B cell (primary cell): ENCODE measurements around the gene CATSPERD. TPM values are rescaled to one million over a fixed set of nuclear protein-coding genes. Genes with fewer than 3 reads are reported as not detected.
A peak's percentile ranks its signal among the peaks of the same experiment; 100 is the strongest.

ENCODE experiments used
- ATAC-seq: fragments of 200-7000 bp; cut with Tn5 transposase; one replicate; pipeline ENCODE4 v1.10.0; 2021; ENCODE audit warnings: low read depth, mild to moderate bottlenecking, moderate number of reproducible peaks, moderate library complexity
- CTCF ChIA-PET: fragments of 350-600 bp; sonication (Branson Sonifier 250); formaldehyde crosslinking; loops from one replicate; lab custom pipeline; 2021; ENCODE audit warnings: antibody characterized with exemption, inconsistent platforms; lab: Charles Lee
- POLR2A ChIA-PET: fragments of 350-600 bp; sonication (Branson Sonifier 250); formaldehyde crosslinking; loops from one replicate; lab custom pipeline; 2021; ENCODE audit warnings: antibody characterized with exemption; lab: Charles Lee
- DNase-seq: peaks from one replicate; pipeline ENCODE4 v3.0.0; 2013
- H2AFZ ChIP-seq: 2 replicates; pipeline ENCODE4 v1.6.1; 2012; ENCODE audit warnings: mild to moderate bottlenecking, low read depth, low read length; ENCODE audit not compliant: insufficient read depth, poor library complexity, severe bottlenecking
- H3K27ac ChIP-seq, 2 donors: 1 replicate in 1 of 2; 2 replicates in 1 of 2; pipeline ENCODE4 v1.5.1; 2012 to 2013; ENCODE audit warnings: low read length in 2 of 2, mild to moderate bottlenecking in 2 of 2, moderate library complexity in 1 of 2
- H3K27me3 ChIP-seq, 4 experiments: fragments of 200-600 bp in 1 of 4; sonication (generic) in 1 of 4; replicated peaks in 1 of 4; 1 replicate in 2 of 4; 2 replicates in 2 of 4; pipeline versions ENCODE4 v1.6.1 to v1.7.0; 2013 to 2016; ENCODE audit warnings: low read length in 3 of 4, mild to moderate bottlenecking in 2 of 4, mixed read lengths in 1 of 4, moderate library complexity in 1 of 4; ENCODE audit not compliant: insufficient read depth in 4 of 4, control insufficient read depth in 3 of 4; ENCODE audit errors: control extremely low read depth in 1 of 4
- H3K36me3 ChIP-seq, 2 experiments: replicated peaks in 1 of 2; 1 replicate in 1 of 2; 2 replicates in 1 of 2; pipeline versions ENCODE4 v1.6.1 to v1.7.1; 2013; ENCODE audit warnings: low read length in 1 of 2; ENCODE audit not compliant: insufficient read depth in 2 of 2, control insufficient read depth in 1 of 2; ENCODE audit errors: control extremely low read depth in 1 of 2, extremely low read depth in 1 of 2
- H3K4me1 ChIP-seq, 2 donors: fragments of 200-600 bp in 1 of 2; sonication (generic) in 1 of 2; 1 replicate in 1 of 2; 2 replicates in 1 of 2; pipeline versions ENCODE4 v1.5.1 to v1.6.1; 2013 to 2017; ENCODE audit warnings: low read length in 2 of 2; ENCODE audit not compliant: control insufficient read depth in 2 of 2, insufficient read depth in 2 of 2
- H3K4me2 ChIP-seq: replicated peaks from 2 replicates; pipeline ENCODE3; 2012; ENCODE audit warnings: mild to moderate bottlenecking, low read depth, low read length; ENCODE audit not compliant: poor library complexity, severe bottlenecking
- H3K4me3 ChIP-seq, 5 experiments: fragments of 200-600 bp in 1 of 5; sonication (generic) in 1 of 5; 1 replicate in 3 of 5; 2 replicates in 2 of 5; pipeline versions ENCODE4 v1.5.1 to v1.7.0; 2011 to 2016; ENCODE audit warnings: low read length in 4 of 5, mild to moderate bottlenecking in 4 of 5, low read depth in 2 of 5, control low read depth in 1 of 5, moderate library complexity in 1 of 5; ENCODE audit not compliant: insufficient read depth in 1 of 5; ENCODE audit errors: control extremely low read depth in 1 of 5, extremely low read depth in 1 of 5
- H3K79me2 ChIP-seq: fragments of 200-600 bp; sonication (generic); one replicate; pipeline ENCODE4 v1.6.0; 2016; ENCODE audit warnings: low read length; ENCODE audit not compliant: control insufficient read depth, insufficient read depth
- H3K9ac ChIP-seq: fragments of 200-600 bp; sonication (generic); 2 replicates; pipeline ENCODE4 v1.6.1; 2017; ENCODE audit warnings: mild to moderate bottlenecking, low read length, moderate library complexity
- H3K9me3 ChIP-seq, 3 donors: one replicate each; pipeline versions ENCODE4 v1.6.1 to v1.7.1; 2013; ENCODE audit warnings: low read length in 2 of 3; ENCODE audit not compliant: control insufficient read depth in 2 of 3, insufficient read depth in 1 of 3; ENCODE audit errors: control extremely low read depth in 1 of 3
- H4K20me1 ChIP-seq: 2 replicates; pipeline ENCODE4 v1.6.0; 2012; ENCODE audit warnings: mild to moderate bottlenecking, low read length; ENCODE audit not compliant: insufficient read depth, control insufficient read depth, poor library complexity, severe bottlenecking
- H3K27ac Mint-ChIP-seq: one replicate; pipeline ENCODE4 v1.8.0; 2021; ENCODE audit warnings: mixed read lengths
- H3K27me3 Mint-ChIP-seq: one replicate; pipeline ENCODE4 v1.8.0; 2021; ENCODE audit warnings: mixed read lengths
- H3K4me1 Mint-ChIP-seq: one replicate; pipeline ENCODE4 v1.8.0; 2021; ENCODE audit warnings: mixed read lengths
- H3K4me3 Mint-ChIP-seq: one replicate; pipeline ENCODE4 v1.8.0; 2021; ENCODE audit warnings: mixed read lengths
- H3K9me3 Mint-ChIP-seq: one replicate; pipeline ENCODE4 v1.8.0; 2022; ENCODE audit warnings: mixed read lengths; ENCODE audit not compliant: insufficient read depth
- EZH2 ChIP-seq: IDR thresholded peaks from 2 replicates; pipeline ENCODE4 v1.6.1; 2012; ENCODE audit warnings: borderline replicate concordance, low read depth, mild to moderate bottlenecking, moderate library complexity, low read length; ENCODE audit not compliant: insufficient read depth, poor library complexity, severe bottlenecking
- WGBS: methylation state at CpG from one replicate; pipeline ENCODE4 v1.1.5; 2013; ENCODE audit warnings: missing lambda C conversion rate; ENCODE audit not compliant: insufficient coverage; 5-methylcytosine and 5-hydroxymethylcytosine counted together
- intact Hi-C: fragments of 100-400 bp; cut with micrococcal nuclease; formaldehyde crosslinking; loops from one replicate; pipeline ENCODE4 v1.10.0; 2022
- polyA plus RNA-seq: library from polyadenylated mRNA; depleted of rRNA; stranded (reverse); fragments of >200 nt; gene quantifications from 2 replicates; pipeline ENCODE4 v1.2.3, GENCODE V29; 2012
- total RNA-seq, 2 donors: library from RNA; stranded (reverse); fragments of 120-200 nt in 1 of 2; gene quantifications; 1 replicate in 1 of 2; 2 replicates in 1 of 2; pipeline versions ENCODE4 v1.2.3 to v1.2.4, GENCODE V29; 2013 to 2022
- TF ChIP-seq, protein P1 (sequence below): fragments of 200-600 bp; IDR thresholded peaks from one replicate; pipeline ENCODE4 v1.8.0; 2022; ENCODE audit warnings: antibody characterized with exemption, mild to moderate bottlenecking

CATSPERD gene
- total and polyA plus RNA-seq, 2 donors (not counting 1 experiment from before 2014, with no cell fraction given), result not detected

DNA sequence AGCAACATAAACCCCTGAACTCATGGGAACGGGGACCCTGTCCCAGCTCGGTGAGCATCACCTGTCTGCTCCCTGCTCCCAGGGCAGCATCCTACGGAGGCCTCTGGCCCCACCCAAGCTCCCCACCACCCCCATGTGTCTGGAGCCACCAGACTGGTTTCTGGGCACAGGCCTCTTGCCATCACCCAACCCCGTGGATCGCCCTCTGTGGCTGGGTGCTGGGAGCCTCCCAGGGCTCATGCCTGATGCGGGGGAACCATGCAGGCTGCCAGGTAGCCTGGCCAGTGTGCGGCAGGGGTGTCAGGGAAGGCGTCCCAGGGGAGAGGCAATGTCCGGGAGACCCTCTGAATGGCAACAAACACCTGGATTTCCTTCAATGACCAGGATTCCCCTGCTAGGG, 42.9 kb upstream of the CATSPERD start:
- peaks cover 12% of the 10 kb centered on the region for H3K79me2 ChIP-seq
- no peaks in the 10 kb centered on the region for H3K27me3 Mint-ChIP-seq
- ATAC-seq (no peak), DNase-seq (peak; percentile 23)
- intact Hi-C loops, result no loop called here
- peaks cover 0 to 3% (median 0%) of the 10 kb centered on the region in 3 donors for H3K9me3 ChIP-seq
- 100% methylated on average over 9 of the region's 9 CpGs for WGBS
- no peaks in the 10 kb centered on the region for H3K36me3 ChIP-seq
- H3K4me1 ChIP-seq, result peaks cover 14 to 17% of the 10 kb centered on the region in 2 donors
- TF ChIP-seq, protein P1, sequence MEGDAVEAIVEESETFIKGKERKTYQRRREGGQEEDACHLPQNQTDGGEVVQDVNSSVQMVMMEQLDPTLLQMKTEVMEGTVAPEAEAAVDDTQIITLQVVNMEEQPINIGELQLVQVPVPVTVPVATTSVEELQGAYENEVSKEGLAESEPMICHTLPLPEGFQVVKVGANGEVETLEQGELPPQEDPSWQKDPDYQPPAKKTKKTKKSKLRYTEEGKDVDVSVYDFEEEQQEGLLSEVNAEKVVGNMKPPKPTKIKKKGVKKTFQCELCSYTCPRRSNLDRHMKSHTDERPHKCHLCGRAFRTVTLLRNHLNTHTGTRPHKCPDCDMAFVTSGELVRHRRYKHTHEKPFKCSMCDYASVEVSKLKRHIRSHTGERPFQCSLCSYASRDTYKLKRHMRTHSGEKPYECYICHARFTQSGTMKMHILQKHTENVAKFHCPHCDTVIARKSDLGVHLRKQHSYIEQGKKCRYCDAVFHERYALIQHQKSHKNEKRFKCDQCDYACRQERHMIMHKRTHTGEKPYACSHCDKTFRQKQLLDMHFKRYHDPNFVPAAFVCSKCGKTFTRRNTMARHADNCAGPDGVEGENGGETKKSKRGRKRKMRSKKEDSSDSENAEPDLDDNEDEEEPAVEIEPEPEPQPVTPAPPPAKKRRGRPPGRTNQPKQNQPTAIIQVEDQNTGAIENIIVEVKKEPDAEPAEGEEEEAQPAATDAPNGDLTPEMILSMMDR, result no peak
- no peak for TF ChIP-seq EZH2
- CTCF ChIA-PET, result no interaction called here
- no peak overlapping the region for H3K4me3 ChIP-seq
- H3K4me1 Mint-ChIP-seq, result peaks cover 25% of the 10 kb centered on the region
- POLR2A ChIA-PET, result no interaction called here
- no peak overlapping the region for H2AFZ ChIP-seq
- H4K20me1 ChIP-seq, result no peaks in the 10 kb centered on the region
- no peaks in the 10 kb centered on the region for H3K27me3 ChIP-seq
- H3K4me3 Mint-ChIP-seq, result no peak overlapping the region
- H3K9me3 Mint-ChIP-seq, result no peaks in the 10 kb centered on the region
- no peak overlapping the region for H3K27ac ChIP-seq
- no peak overlapping the region for H3K9ac ChIP-seq
- no peak overlapping the region for H3K4me2 ChIP-seq
- H3K27ac Mint-ChIP-seq, result peak overlapping the region; percentile 50

DNA sequence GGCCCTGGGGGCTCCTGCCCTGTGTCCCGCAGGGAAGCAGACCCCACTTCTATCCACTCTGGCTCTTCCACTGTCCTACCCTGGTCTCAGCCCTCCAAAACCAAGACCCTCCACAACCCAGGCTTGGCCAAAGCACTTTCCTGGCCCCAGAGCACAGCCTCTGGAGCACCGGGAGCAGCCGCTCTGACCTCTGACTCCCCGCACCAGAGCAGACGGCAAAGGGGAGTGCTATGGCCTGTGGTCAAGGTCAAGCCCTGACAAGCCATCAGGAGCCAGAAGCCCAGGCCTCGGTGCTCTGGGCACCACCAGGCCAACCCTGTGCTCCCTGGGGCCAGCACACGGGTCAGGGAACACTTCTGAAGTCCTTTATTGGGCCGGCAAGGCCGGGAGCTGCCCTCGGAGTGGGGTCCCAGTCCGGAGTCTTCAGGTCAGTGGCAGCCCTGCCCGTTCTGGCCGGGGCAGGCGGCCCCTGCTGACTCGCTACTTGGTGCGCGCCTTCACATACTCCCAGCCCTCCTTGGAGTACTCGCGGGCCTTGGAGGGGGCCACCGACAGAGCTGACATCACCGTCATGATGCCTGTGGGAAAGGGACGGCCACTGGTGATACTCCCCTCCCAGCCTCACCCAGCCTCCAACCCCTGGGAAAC, 42.2 kb upstream of the CATSPERD start:
- H3K9me3 Mint-ChIP-seq, result no peaks in the 10 kb centered on the region
- H3K4me3 Mint-ChIP-seq, result peak overlapping the region; percentile 13
- DNase-seq (peak; percentile 29), ATAC-seq (no peak)
- H3K9ac ChIP-seq, result no peak overlapping the region
- no peaks in the 10 kb centered on the region for H3K27me3 ChIP-seq
- peaks cover 0 to 3% (median 0%) of the 10 kb centered on the region in 3 donors for H3K9me3 ChIP-seq
- no peaks in the 10 kb centered on the region for H3K27me3 Mint-ChIP-seq
- TF ChIP-seq, protein P1, result no peak
- no peak for TF ChIP-seq EZH2
- intact Hi-C loops, result no loop called here
- peaks cover 12% of the 10 kb centered on the region for H3K79me2 ChIP-seq
- H3K4me3 ChIP-seq, result no peak overlapping the region
- no peaks in the 10 kb centered on the region for H4K20me1 ChIP-seq
- POLR2A ChIA-PET, result no interaction called here
- no peak overlapping the region for H3K27ac Mint-ChIP-seq
- no peaks in the 10 kb centered on the region for H3K36me3 ChIP-seq
- peaks cover 25% of the 10 kb centered on the region for H3K4me1 Mint-ChIP-seq
- H3K27ac ChIP-seq, result no peak overlapping the region
- CTCF ChIA-PET, result no interaction called here
- H3K4me1 ChIP-seq, result peaks cover 14 to 17% of the 10 kb centered on the region in 2 donors
- H2AFZ ChIP-seq, result no peak overlapping the region
- H3K4me2 ChIP-seq, result no peak overlapping the region
- WGBS, result 97% methylated on average over 20 of the region's 22 CpGs
